OCI-LY1 (cell line): ENCODE data around the gene EPB41L2.

Source experiments
- H2AFZ ChIP-seq: fragments of 200-600 bp; sonication (generic), shearing (Covaris generic); 2 replicates; pipeline ENCODE4 v1.6.0; 2014; ENCODE audit warnings: antibody characterized with exemption, mild to moderate bottlenecking, low read length
- H3F3A ChIP-seq: fragments of 200-600 bp; sonication (generic), shearing (Covaris generic); 2 replicates; pipeline ENCODE4 v1.6.0; 2014; ENCODE audit warnings: mild to moderate bottlenecking, antibody characterized with exemption, low read length, moderate library complexity; ENCODE audit not compliant: insufficient read depth
- H3K27ac ChIP-seq: fragments of 200-600 bp; sonication (generic); 2 replicates; pipeline ENCODE4 v1.5.1; 2014; ENCODE audit warnings: low read length, mixed run types, mild to moderate bottlenecking, low read depth; ENCODE audit not compliant: poor library complexity, severe bottlenecking
- H3K27me3 ChIP-seq: fragments of 200-600 bp; sonication (generic); 2 replicates; pipeline ENCODE4 v1.6.0; 2014; ENCODE audit warnings: antibody characterized with exemption, mild to moderate bottlenecking, low read length, moderate library complexity; ENCODE audit not compliant: insufficient read depth
- H3K36me3 ChIP-seq: fragments of 200-600 bp; sonication (generic); 2 replicates; pipeline ENCODE4 v1.6.1; 2014; ENCODE audit warnings: mild to moderate bottlenecking, antibody characterized with exemption, low read length, moderate library complexity, mixed read lengths; ENCODE audit not compliant: insufficient read depth
- H3K4me1 ChIP-seq: fragments of 200-600 bp; sonication (generic); 2 replicates; pipeline ENCODE4 v1.5.1; 2014; ENCODE audit warnings: mild to moderate bottlenecking, low read length, moderate library complexity; ENCODE audit not compliant: insufficient read depth, severe bottlenecking
- H3K4me2 ChIP-seq: fragments of 200-600 bp; sonication (generic), shearing (Covaris generic); 2 replicates; pipeline ENCODE4 v1.6.1; 2014; ENCODE audit warnings: low read length
- H3K4me3 ChIP-seq: fragments of 200-600 bp; sonication (generic); 2 replicates; pipeline ENCODE4 v1.5.1; 2014; ENCODE audit warnings: low read length, low read depth, mild to moderate bottlenecking, mixed read lengths; ENCODE audit not compliant: poor library complexity, severe bottlenecking
- H3K79me2 ChIP-seq: fragments of 200-600 bp; shearing (Covaris generic); 2 replicates; pipeline ENCODE4 v1.6.1; 2016; ENCODE audit warnings: mixed run types, low read length, mixed read lengths; ENCODE audit not compliant: insufficient read depth
- H3K9ac ChIP-seq: fragments of 200-600 bp; sonication (generic), shearing (Covaris generic); 2 replicates; pipeline ENCODE4 v1.6.1; 2014; ENCODE audit warnings: mild to moderate bottlenecking, low read length, mixed read lengths
- H3K9me2 ChIP-seq: fragments of 200-600 bp; sonication (generic), shearing (Covaris generic); 2 replicates; pipeline ENCODE4 v1.6.1; 2014; ENCODE audit warnings: low read depth, mild to moderate bottlenecking, low read length, mixed read lengths
- H3K9me3 ChIP-seq: fragments of 200-600 bp; shearing (Covaris generic); 2 replicates; pipeline ENCODE4 v1.6.1; 2014; ENCODE audit warnings: low read length, mixed read lengths
- H4K20me1 ChIP-seq: fragments of 200-600 bp; sonication (generic), shearing (Covaris generic); 2 replicates; pipeline ENCODE4 v1.6.0; 2016; ENCODE audit warnings: mild to moderate bottlenecking, low read length; ENCODE audit not compliant: insufficient read depth
- EZH2 ChIP-seq: fragments of 200-600 bp; sonication (generic), shearing (Covaris generic); IDR thresholded peaks from 2 replicates; pipeline ENCODE4 v1.8.0; 2017; ENCODE audit warnings: borderline replicate concordance, mixed run types, mild to moderate bottlenecking, antibody characterized with exemption, low read length, moderate library complexity, mixed read lengths
- TF ChIP-seq, protein P1 (sequence below): fragments of 200-600 bp; sonication (generic), shearing (Covaris generic); IDR thresholded peaks from 2 replicates; pipeline ENCODE4 v1.5.1; 2017; ENCODE audit warnings: mild to moderate bottlenecking, antibody characterized with exemption, low read length, moderate library complexity, mixed read lengths

Gene EPB41L2

DNA sequence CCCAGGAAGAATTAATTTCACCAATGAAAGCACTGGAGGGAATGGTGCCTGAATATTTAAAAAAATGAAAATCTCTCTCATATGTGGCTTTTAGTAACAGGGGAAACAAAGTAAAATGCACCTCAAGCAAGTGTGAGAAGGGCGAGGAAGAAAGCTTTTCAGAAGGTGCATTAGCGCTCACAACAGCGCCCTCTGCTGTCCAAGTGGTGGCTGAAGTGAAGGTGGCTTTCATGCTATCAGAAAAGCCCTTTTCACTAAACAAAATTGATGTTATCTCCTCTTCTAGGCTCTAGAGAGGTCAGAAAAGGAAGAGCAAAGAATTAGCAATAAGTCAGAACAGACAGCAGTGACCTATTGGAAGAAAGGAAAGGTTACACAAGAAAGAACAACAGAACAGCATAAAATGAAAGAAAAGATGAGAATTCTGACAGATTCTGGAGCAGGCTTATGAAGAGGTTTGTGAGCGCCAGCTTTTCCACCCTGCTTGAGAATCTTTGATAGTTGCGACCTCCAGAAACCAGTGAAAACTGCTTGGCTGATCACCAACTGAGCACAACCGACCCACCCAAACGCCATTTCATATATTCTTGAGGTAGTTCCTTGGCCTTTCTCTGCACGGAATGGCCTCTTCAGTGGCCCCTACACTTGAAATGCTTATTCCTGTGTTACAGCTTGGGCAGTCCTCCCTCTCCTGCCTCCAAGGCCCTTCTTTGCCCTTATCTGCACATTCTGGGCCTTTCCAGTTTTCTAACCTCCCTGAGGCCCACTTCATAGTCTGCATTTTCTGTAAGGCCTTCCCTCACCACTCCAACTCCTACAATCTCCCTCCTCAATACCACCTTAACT lies 190.6 kb downstream of the EPB41L2 start:
- no peak overlapping the region for H3K4me2 ChIP-seq

DNA sequence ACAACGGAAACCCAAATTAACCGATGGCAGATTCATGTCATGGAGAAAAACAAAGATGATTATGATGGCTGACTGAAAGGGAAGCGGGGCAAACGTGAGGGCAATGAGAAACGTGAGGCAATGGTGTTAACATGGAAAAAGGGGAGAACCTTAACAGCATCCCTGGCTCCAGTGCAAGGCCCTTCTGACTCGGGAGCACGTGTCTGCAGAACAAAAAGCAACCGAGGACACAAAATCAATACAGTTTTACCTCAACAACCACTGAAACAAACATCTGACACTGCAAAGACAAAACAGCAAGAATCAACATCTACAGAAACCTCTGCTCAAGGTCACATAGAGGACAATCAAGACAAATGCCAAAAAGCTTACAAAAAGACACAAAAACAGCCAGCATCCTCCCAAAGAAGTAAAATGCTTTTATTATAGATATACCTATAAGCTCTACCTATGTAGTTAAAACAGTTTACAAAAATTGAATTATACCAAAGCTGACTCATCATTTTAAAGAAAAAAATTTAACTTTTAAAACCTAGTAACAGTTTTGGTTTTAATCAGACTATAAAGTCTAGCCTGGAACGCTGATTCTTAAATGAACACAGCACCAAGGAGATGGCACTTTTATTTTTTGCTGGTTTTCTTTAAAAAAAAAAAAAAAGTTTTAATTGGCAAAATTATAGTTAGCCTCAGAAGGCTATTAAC lies 192.7 kb downstream of the EPB41L2 start:
- Histone ChIP-seq H3K27ac (no peak overlapping the region), H3K36me3 (no peaks in the 10 kb centered on the region)
- TF ChIP-seq, protein P1, sequence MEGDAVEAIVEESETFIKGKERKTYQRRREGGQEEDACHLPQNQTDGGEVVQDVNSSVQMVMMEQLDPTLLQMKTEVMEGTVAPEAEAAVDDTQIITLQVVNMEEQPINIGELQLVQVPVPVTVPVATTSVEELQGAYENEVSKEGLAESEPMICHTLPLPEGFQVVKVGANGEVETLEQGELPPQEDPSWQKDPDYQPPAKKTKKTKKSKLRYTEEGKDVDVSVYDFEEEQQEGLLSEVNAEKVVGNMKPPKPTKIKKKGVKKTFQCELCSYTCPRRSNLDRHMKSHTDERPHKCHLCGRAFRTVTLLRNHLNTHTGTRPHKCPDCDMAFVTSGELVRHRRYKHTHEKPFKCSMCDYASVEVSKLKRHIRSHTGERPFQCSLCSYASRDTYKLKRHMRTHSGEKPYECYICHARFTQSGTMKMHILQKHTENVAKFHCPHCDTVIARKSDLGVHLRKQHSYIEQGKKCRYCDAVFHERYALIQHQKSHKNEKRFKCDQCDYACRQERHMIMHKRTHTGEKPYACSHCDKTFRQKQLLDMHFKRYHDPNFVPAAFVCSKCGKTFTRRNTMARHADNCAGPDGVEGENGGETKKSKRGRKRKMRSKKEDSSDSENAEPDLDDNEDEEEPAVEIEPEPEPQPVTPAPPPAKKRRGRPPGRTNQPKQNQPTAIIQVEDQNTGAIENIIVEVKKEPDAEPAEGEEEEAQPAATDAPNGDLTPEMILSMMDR, result no peak
- TF ChIP-seq EZH2, result no peak

More for the DNA sequence above, 190.6 kb downstream of the EPB41L2 start:
- H3K4me1 ChIP-seq, result no peaks in the 10 kb centered on the region
- TF ChIP-seq EZH2, result no peak
- TF ChIP-seq, protein P1, result peak; percentile 87
- no peaks in the 10 kb centered on the region for H3F3A ChIP-seq
- no peak overlapping the region for H2AFZ ChIP-seq
- no peaks in the 10 kb centered on the region for H3K9me2 ChIP-seq
- H3K79me2 ChIP-seq, result no peaks in the 10 kb centered on the region
- no peaks in the 10 kb centered on the region for H3K27me3 ChIP-seq
- H3K4me3 ChIP-seq, result no peak overlapping the region
- H3K9ac ChIP-seq, result no peak overlapping the region
- no peaks in the 10 kb centered on the region for H3K36me3 ChIP-seq
- H3K27ac ChIP-seq, result no peak overlapping the region
- H3K9me3 ChIP-seq, result no peaks in the 10 kb centered on the region
- no peaks in the 10 kb centered on the region for H4K20me1 ChIP-seq

DNA sequence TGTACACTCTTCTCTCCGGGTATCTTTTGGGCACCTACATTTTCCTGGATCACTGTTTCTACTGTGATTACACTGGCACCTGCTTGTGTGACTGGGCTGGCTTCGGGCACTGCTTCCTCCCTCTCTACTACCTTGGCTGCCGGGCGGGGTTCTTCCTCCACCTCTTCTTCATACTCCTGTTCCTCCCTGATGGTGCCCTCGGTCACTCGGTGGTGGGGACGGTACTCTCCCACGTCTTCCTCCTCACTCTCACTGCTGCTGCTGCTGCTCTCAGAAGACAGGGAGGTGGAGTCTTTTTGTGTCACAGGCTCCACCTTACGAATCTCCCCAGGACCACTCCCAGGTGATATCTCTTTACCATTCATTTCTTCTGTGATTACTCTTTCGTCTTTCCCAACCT lies 193.4 kb downstream of the EPB41L2 start:
- Histone ChIP-seq H2AFZ (no peak overlapping the region), H3K9ac (no peak overlapping the region)
- TF ChIP-seq, protein P1, result no peak
- no peak for TF ChIP-seq EZH2

More for the DNA sequence above, 192.7 kb downstream of the EPB41L2 start:
- Histone ChIP-seq H4K20me1 (no peaks in the 10 kb centered on the region), H3K4me2 (no peak overlapping the region), H3K4me3 (no peak overlapping the region), H3F3A (no peaks in the 10 kb centered on the region), H3K27me3 (no peaks in the 10 kb centered on the region), H3K9me3 (no peaks in the 10 kb centered on the region), H3K79me2 (no peaks in the 10 kb centered on the region), H3K9ac (no peak overlapping the region), H2AFZ (no peak overlapping the region), H3K9me2 (no peaks in the 10 kb centered on the region), H3K4me1 (no peaks in the 10 kb centered on the region)

More for the DNA sequence above, 193.4 kb downstream of the EPB41L2 start:
- H3K79me2 ChIP-seq, result no peaks in the 10 kb centered on the region
- H4K20me1 ChIP-seq, result no peaks in the 10 kb centered on the region
- H3K27ac ChIP-seq, result no peak overlapping the region
- no peak overlapping the region for H3K4me3 ChIP-seq
- H3K36me3 ChIP-seq, result no peaks in the 10 kb centered on the region
- H3K4me1 ChIP-seq, result no peaks in the 10 kb centered on the region
- H3K27me3 ChIP-seq, result no peaks in the 10 kb centered on the region
- H3K9me2 ChIP-seq, result no peaks in the 10 kb centered on the region
- no peaks in the 10 kb centered on the region for H3K9me3 ChIP-seq
- H3F3A ChIP-seq, result no peaks in the 10 kb centered on the region
- no peak overlapping the region for H3K4me2 ChIP-seq
